B cell (primary cell): ENCODE results near the gene PAX2. TPM values are rescaled to one million over a fixed set of nuclear protein-coding genes. Genes with fewer than 3 reads are reported as not detected.
"Not testable (repeated sequence)": the region's sequence is repeated elsewhere in the genome, so short reads cannot be mapped to it uniquely, and the experiment has no call there.

Experiments
- ATAC-seq: fragments of 200-7000 bp; cut with Tn5 transposase; one replicate; pipeline ENCODE4 v1.10.0; 2021; ENCODE audit warnings: low read depth, mild to moderate bottlenecking, moderate number of reproducible peaks, moderate library complexity
- CTCF ChIA-PET: fragments of 350-600 bp; sonication (Branson Sonifier 250); formaldehyde crosslinking; loops from one replicate; lab custom pipeline; 2021; ENCODE audit warnings: antibody characterized with exemption, inconsistent platforms; lab: Charles Lee
- POLR2A ChIA-PET: fragments of 350-600 bp; sonication (Branson Sonifier 250); formaldehyde crosslinking; loops from one replicate; lab custom pipeline; 2021; ENCODE audit warnings: antibody characterized with exemption; lab: Charles Lee
- DNase-seq: peaks from one replicate; pipeline ENCODE4 v3.0.0; 2013
- H2AFZ ChIP-seq: 2 replicates; pipeline ENCODE4 v1.6.1; 2012; ENCODE audit warnings: mild to moderate bottlenecking, low read depth, low read length; ENCODE audit not compliant: insufficient read depth, poor library complexity, severe bottlenecking
- H3K27ac ChIP-seq, 2 donors: 1 replicate in 1 of 2; 2 replicates in 1 of 2; pipeline ENCODE4 v1.5.1; 2012 to 2013; ENCODE audit warnings: low read length in 2 of 2, mild to moderate bottlenecking in 2 of 2, moderate library complexity in 1 of 2
- H3K27me3 ChIP-seq, 4 experiments: fragments of 200-600 bp in 1 of 4; sonication (generic) in 1 of 4; replicated peaks in 1 of 4; 1 replicate in 2 of 4; 2 replicates in 2 of 4; pipeline versions ENCODE4 v1.6.1 to v1.7.0; 2013 to 2016; ENCODE audit warnings: low read length in 3 of 4, mild to moderate bottlenecking in 2 of 4, mixed read lengths in 1 of 4, moderate library complexity in 1 of 4; ENCODE audit not compliant: insufficient read depth in 4 of 4, control insufficient read depth in 3 of 4; ENCODE audit errors: control extremely low read depth in 1 of 4
- H3K36me3 ChIP-seq, 2 experiments: replicated peaks in 1 of 2; 1 replicate in 1 of 2; 2 replicates in 1 of 2; pipeline versions ENCODE4 v1.6.1 to v1.7.1; 2013; ENCODE audit warnings: low read length in 1 of 2; ENCODE audit not compliant: insufficient read depth in 2 of 2, control insufficient read depth in 1 of 2; ENCODE audit errors: control extremely low read depth in 1 of 2, extremely low read depth in 1 of 2
- H3K4me1 ChIP-seq, 2 donors: fragments of 200-600 bp in 1 of 2; sonication (generic) in 1 of 2; 1 replicate in 1 of 2; 2 replicates in 1 of 2; pipeline versions ENCODE4 v1.5.1 to v1.6.1; 2013 to 2017; ENCODE audit warnings: low read length in 2 of 2; ENCODE audit not compliant: control insufficient read depth in 2 of 2, insufficient read depth in 2 of 2
- H3K4me2 ChIP-seq: replicated peaks from 2 replicates; pipeline ENCODE3; 2012; ENCODE audit warnings: mild to moderate bottlenecking, low read depth, low read length; ENCODE audit not compliant: poor library complexity, severe bottlenecking
- H3K4me3 ChIP-seq, 5 experiments: fragments of 200-600 bp in 1 of 5; sonication (generic) in 1 of 5; 1 replicate in 3 of 5; 2 replicates in 2 of 5; pipeline versions ENCODE4 v1.5.1 to v1.7.0; 2011 to 2016; ENCODE audit warnings: low read length in 4 of 5, mild to moderate bottlenecking in 4 of 5, low read depth in 2 of 5, control low read depth in 1 of 5, moderate library complexity in 1 of 5; ENCODE audit not compliant: insufficient read depth in 1 of 5; ENCODE audit errors: control extremely low read depth in 1 of 5, extremely low read depth in 1 of 5
- H3K79me2 ChIP-seq: fragments of 200-600 bp; sonication (generic); one replicate; pipeline ENCODE4 v1.6.0; 2016; ENCODE audit warnings: low read length; ENCODE audit not compliant: control insufficient read depth, insufficient read depth
- H3K9ac ChIP-seq: fragments of 200-600 bp; sonication (generic); 2 replicates; pipeline ENCODE4 v1.6.1; 2017; ENCODE audit warnings: mild to moderate bottlenecking, low read length, moderate library complexity
- H3K9me3 ChIP-seq, 3 donors: one replicate each; pipeline versions ENCODE4 v1.6.1 to v1.7.1; 2013; ENCODE audit warnings: low read length in 2 of 3; ENCODE audit not compliant: control insufficient read depth in 2 of 3, insufficient read depth in 1 of 3; ENCODE audit errors: control extremely low read depth in 1 of 3
- H4K20me1 ChIP-seq: 2 replicates; pipeline ENCODE4 v1.6.0; 2012; ENCODE audit warnings: mild to moderate bottlenecking, low read length; ENCODE audit not compliant: insufficient read depth, control insufficient read depth, poor library complexity, severe bottlenecking
- H3K27ac Mint-ChIP-seq: one replicate; pipeline ENCODE4 v1.8.0; 2021; ENCODE audit warnings: mixed read lengths
- H3K27me3 Mint-ChIP-seq: one replicate; pipeline ENCODE4 v1.8.0; 2021; ENCODE audit warnings: mixed read lengths
- H3K4me1 Mint-ChIP-seq: one replicate; pipeline ENCODE4 v1.8.0; 2021; ENCODE audit warnings: mixed read lengths
- H3K4me3 Mint-ChIP-seq: one replicate; pipeline ENCODE4 v1.8.0; 2021; ENCODE audit warnings: mixed read lengths
- H3K9me3 Mint-ChIP-seq: one replicate; pipeline ENCODE4 v1.8.0; 2022; ENCODE audit warnings: mixed read lengths; ENCODE audit not compliant: insufficient read depth
- EZH2 ChIP-seq: IDR thresholded peaks from 2 replicates; pipeline ENCODE4 v1.6.1; 2012; ENCODE audit warnings: borderline replicate concordance, low read depth, mild to moderate bottlenecking, moderate library complexity, low read length; ENCODE audit not compliant: insufficient read depth, poor library complexity, severe bottlenecking
- WGBS: methylation state at CpG from one replicate; pipeline ENCODE4 v1.1.5; 2013; ENCODE audit warnings: missing lambda C conversion rate; ENCODE audit not compliant: insufficient coverage; 5-methylcytosine and 5-hydroxymethylcytosine counted together
- intact Hi-C: fragments of 100-400 bp; cut with micrococcal nuclease; formaldehyde crosslinking; loops from one replicate; pipeline ENCODE4 v1.10.0; 2022
- polyA plus RNA-seq: library from polyadenylated mRNA; depleted of rRNA; stranded (reverse); fragments of >200 nt; gene quantifications from 2 replicates; pipeline ENCODE4 v1.2.3, GENCODE V29; 2012
- total RNA-seq, 2 donors: library from RNA; stranded (reverse); fragments of 120-200 nt in 1 of 2; gene quantifications; 1 replicate in 1 of 2; 2 replicates in 1 of 2; pipeline versions ENCODE4 v1.2.3 to v1.2.4, GENCODE V29; 2013 to 2022
- TF ChIP-seq, protein P1 (sequence below): fragments of 200-600 bp; IDR thresholded peaks from one replicate; pipeline ENCODE4 v1.8.0; 2022; ENCODE audit warnings: antibody characterized with exemption, mild to moderate bottlenecking

The PAX2 gene
- total and polyA plus RNA-seq, 2 donors (not counting 1 experiment from before 2014, with no cell fraction given) = 0.12 TPM; not detected in 1

DNA sequence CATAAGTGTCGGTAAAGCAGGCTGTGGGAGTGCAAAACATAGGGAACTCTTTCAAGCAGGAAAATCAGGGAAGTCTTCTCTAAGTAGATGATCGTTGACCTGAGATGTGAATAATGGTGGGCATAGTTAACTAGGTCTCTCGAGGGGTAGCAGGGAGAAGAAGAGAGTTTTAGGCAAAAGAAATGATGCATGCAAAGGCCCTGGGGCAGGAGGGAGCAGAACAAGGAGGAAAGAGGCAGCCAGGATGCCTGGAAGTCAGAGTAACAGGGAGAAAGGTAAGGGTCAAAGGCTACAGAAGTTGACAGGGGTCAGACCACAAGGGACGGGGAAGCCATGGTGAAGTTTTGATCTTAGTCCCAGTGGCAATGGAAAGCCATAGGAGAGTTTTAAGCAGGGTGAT is 47.8 kb upstream of the PAX2 start:
- POLR2A ChIA-PET = no interaction called here
- Histone ChIP-seq H3K27ac (no peak overlapping the region), H3K4me3 (no peak overlapping the region), H3K9ac (no peak overlapping the region), H3K9me3 (peaks cover 0 to 3% (median 0%) of the 10 kb centered on the region in 3 donors), H4K20me1 (no peaks in the 10 kb centered on the region), H3K79me2 (no peaks in the 10 kb centered on the region), H3K4me1 (peaks cover 12 to 18% of the 10 kb centered on the region in 2 donors), H3K27me3 (no peaks in the 10 kb centered on the region), H2AFZ (no peak overlapping the region), H3K36me3 (no peaks in the 10 kb centered on the region), H3K4me2 (no peak overlapping the region)
- H3K27ac Mint-ChIP-seq = no peak overlapping the region
- WGBS = 79% methylated on average over 2 of the region's 4 CpGs
- peaks cover 14% of the 10 kb centered on the region for H3K4me1 Mint-ChIP-seq
- intact Hi-C loops = no loop called here
- H3K27me3 Mint-ChIP-seq = peaks cover 15% of the 10 kb centered on the region
- TF ChIP-seq EZH2 = no peak
- TF ChIP-seq, protein P1, sequence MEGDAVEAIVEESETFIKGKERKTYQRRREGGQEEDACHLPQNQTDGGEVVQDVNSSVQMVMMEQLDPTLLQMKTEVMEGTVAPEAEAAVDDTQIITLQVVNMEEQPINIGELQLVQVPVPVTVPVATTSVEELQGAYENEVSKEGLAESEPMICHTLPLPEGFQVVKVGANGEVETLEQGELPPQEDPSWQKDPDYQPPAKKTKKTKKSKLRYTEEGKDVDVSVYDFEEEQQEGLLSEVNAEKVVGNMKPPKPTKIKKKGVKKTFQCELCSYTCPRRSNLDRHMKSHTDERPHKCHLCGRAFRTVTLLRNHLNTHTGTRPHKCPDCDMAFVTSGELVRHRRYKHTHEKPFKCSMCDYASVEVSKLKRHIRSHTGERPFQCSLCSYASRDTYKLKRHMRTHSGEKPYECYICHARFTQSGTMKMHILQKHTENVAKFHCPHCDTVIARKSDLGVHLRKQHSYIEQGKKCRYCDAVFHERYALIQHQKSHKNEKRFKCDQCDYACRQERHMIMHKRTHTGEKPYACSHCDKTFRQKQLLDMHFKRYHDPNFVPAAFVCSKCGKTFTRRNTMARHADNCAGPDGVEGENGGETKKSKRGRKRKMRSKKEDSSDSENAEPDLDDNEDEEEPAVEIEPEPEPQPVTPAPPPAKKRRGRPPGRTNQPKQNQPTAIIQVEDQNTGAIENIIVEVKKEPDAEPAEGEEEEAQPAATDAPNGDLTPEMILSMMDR = no peak
- no peak for ATAC-seq
- DNase-seq = no peak
- H3K4me3 Mint-ChIP-seq = no peak overlapping the region
- CTCF ChIA-PET = no interaction called here
- no peaks in the 10 kb centered on the region for H3K9me3 Mint-ChIP-seq

DNA sequence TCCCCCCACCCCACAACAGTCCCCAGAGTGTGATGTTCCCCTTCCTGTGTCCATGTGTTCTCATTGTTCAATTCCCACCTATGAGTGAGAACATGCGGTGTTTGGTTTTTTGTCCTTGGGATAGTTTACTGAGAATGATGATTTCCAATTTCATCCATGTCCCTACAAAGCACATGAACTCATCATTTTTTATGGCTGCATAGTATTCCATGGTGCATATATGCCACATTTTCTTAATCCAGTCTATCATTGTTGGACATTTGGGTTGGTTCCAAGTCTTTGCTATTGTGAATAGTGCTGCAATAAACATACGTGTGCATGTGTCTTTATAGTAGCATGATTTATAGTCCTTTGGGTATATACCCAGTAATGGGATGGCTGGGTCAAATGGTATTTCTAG is 43.7 kb upstream of the PAX2 start:
- H3K4me3 ChIP-seq, H3K79me2 ChIP-seq, H3K9ac ChIP-seq, DNase-seq, ATAC-seq, H3K27ac Mint-ChIP-seq, H3K4me1 Mint-ChIP-seq, H4K20me1 ChIP-seq, H3K9me3 Mint-ChIP-seq, H3K4me2 ChIP-seq, POLR2A ChIA-PET, H3K27ac ChIP-seq, H3K4me3 Mint-ChIP-seq, H3K36me3 ChIP-seq, CTCF ChIA-PET, H3K9me3 ChIP-seq, H3K27me3 ChIP-seq, H2AFZ ChIP-seq, intact Hi-C loops, H3K4me1 ChIP-seq: not testable (repeated sequence)
- no CpG with 5 or more reads among the region's 2 CpGs for WGBS
- peaks cover 27% of the 10 kb centered on the region for H3K27me3 Mint-ChIP-seq
